Endothelial cell of umbilical vein (primary cell): ENCODE results near the gene USP27X. TPM values are rescaled to one million over a fixed set of nuclear protein-coding genes. Genes with fewer than 3 reads are reported as not detected.

ENCODE experiments used
- BruUV-seq: library from RNA; stranded (reverse); fragments of 400-500 nt; replicated peaks from 2 replicates; lab custom pipeline; 2021; lab: Mats Ljungman, UMichigan
- CTCF ChIA-PET: fragments of 300-600, 350-600 bp; sonication (Branson Sonifier 250); formaldehyde crosslinking; loops from one replicate; lab custom pipeline; 2021; ENCODE audit warnings: antibody characterized with exemption, inconsistent platforms; lab: Charles Lee
- POLR2A ChIA-PET: fragments of 300-600, 350-600 bp; sonication (Branson Sonifier 250); formaldehyde crosslinking; loops from one replicate; lab custom pipeline; 2021; ENCODE audit warnings: antibody characterized with exemption, inconsistent platforms; lab: Charles Lee
- DNase-seq: peaks from one replicate; pipeline ENCODE4 v3.0.0-alpha.2; 2011; ENCODE audit warnings: low read depth, low spot score
- FAIRE-seq: peaks from 2 replicates; lab custom pipeline; 2011; peaks lifted over from hg19 to GRCh38; lab: Jason Lieb, UNC
- H2AFZ ChIP-seq: 2 replicates; pipeline ENCODE4 v1.6.0; 2012; ENCODE audit warnings: low read depth, low read length, control low read depth, inconsistent platforms
- H3K27ac ChIP-seq: 2 replicates; pipeline ENCODE4 v1.5.1; 2011; ENCODE audit warnings: low read depth, mild to moderate bottlenecking, control low read depth, low read length, moderate library complexity; ENCODE audit not compliant: insufficient read depth
- H3K27me3 ChIP-seq, 2 experiments: 2 replicates each; pipeline versions ENCODE4 v1.6.0 to v1.6.1; 2011; ENCODE audit warnings: low read length in 2 of 2, mixed read lengths in 1 of 2; ENCODE audit not compliant: control insufficient read depth in 2 of 2, insufficient read depth in 2 of 2
- H3K36me3 ChIP-seq, 2 experiments: 2 replicates in 1 of 2; 3 replicates in 1 of 2; pipeline ENCODE4 v1.5.1; 2011; ENCODE audit warnings: low read length in 2 of 2, mild to moderate bottlenecking in 1 of 2, moderate library complexity in 1 of 2; ENCODE audit not compliant: control insufficient read depth in 2 of 2, insufficient read depth in 2 of 2; ENCODE audit errors: extremely low read depth in 1 of 2
- H3K4me1 ChIP-seq: 3 replicates; pipeline ENCODE4 v1.5.1; 2011; ENCODE audit warnings: mild to moderate bottlenecking, low read length; ENCODE audit not compliant: control insufficient read depth, insufficient read depth; ENCODE audit errors: extremely low read depth
- H3K4me2 ChIP-seq: 2 replicates; pipeline ENCODE4 v1.6.1; 2011; ENCODE audit warnings: low read length, control low read depth, mixed read lengths; ENCODE audit not compliant: insufficient read depth
- H3K4me3 ChIP-seq, 3 experiments: fragments of 200-600 bp in 1 of 3; sonication (generic), shearing (Covaris generic) in 1 of 3; replicated peaks in 1 of 3; 2 replicates each; pipeline ENCODE4 v1.5.1; 2011 to 2016; ENCODE audit warnings: control low read depth in 3 of 3, low read length in 3 of 3, mild to moderate bottlenecking in 2 of 3, inconsistent platforms in 1 of 3, low read depth in 1 of 3, moderate library complexity in 1 of 3; ENCODE audit not compliant: insufficient read depth in 1 of 3
- H3K79me2 ChIP-seq: 2 replicates; pipeline ENCODE4 v1.6.0; 2012; ENCODE audit warnings: low read length, inconsistent platforms; ENCODE audit not compliant: control insufficient read depth, insufficient read depth
- H3K9ac ChIP-seq: replicated peaks from 2 replicates; pipeline ENCODE3; 2011; ENCODE audit warnings: low read length, control low read depth; ENCODE audit not compliant: insufficient read depth; ENCODE audit errors: extremely low read depth
- H3K9me1 ChIP-seq: replicated peaks from 3 replicates; pipeline ENCODE4 v1.6.0; 2011; ENCODE audit warnings: mild to moderate bottlenecking, low read length; ENCODE audit not compliant: control insufficient read depth, insufficient read depth; ENCODE audit errors: extremely low read depth
- H3K9me3 ChIP-seq: replicated peaks from 2 replicates; pipeline ENCODE4 v1.5.1; 2012; ENCODE audit warnings: low read length, inconsistent platforms; ENCODE audit not compliant: control insufficient read depth, insufficient read depth
- H4K20me1 ChIP-seq: replicated peaks from 2 replicates; pipeline ENCODE3; 2011; ENCODE audit warnings: mild to moderate bottlenecking, low read length; ENCODE audit not compliant: control insufficient read depth, insufficient read depth; ENCODE audit errors: extremely low read depth
- CTCF ChIP-seq, 2 donors: IDR thresholded peaks; 1 replicate in 1 of 2; 2 replicates in 1 of 2; pipeline ENCODE4 v1.5.1; 2011; ENCODE audit warnings: low read length in 2 of 2, mild to moderate bottlenecking in 2 of 2, moderate library complexity in 2 of 2, control low read depth in 1 of 2, inconsistent platforms in 1 of 2, low read depth in 1 of 2; ENCODE audit not compliant: insufficient read depth in 1 of 2; ENCODE audit errors: extremely low read depth in 1 of 2
- EZH2 ChIP-seq: IDR thresholded peaks from 2 replicates; pipeline ENCODE4 v1.6.1; 2012; ENCODE audit warnings: borderline replicate concordance, low read depth, mild to moderate bottlenecking, moderate library complexity, low read length, inconsistent platforms; ENCODE audit not compliant: severe bottlenecking
- FOS ChIP-seq: IDR thresholded peaks from 2 replicates; pipeline ENCODE4 v1.6.1; 2011; ENCODE audit warnings: mild to moderate bottlenecking, low read length, moderate library complexity, borderline replicate concordance; ENCODE audit not compliant: insufficient read depth
- GATA2 ChIP-seq: IDR thresholded peaks from 2 replicates; pipeline ENCODE4 v1.7.0; 2011; ENCODE audit warnings: low read depth, mild to moderate bottlenecking, moderate library complexity, mixed read lengths, low read length; ENCODE audit not compliant: insufficient read length, insufficient read depth
- JUN ChIP-seq: IDR thresholded peaks from 2 replicates; pipeline ENCODE4 v1.6.1; 2011; ENCODE audit warnings: borderline replicate concordance, low read depth; ENCODE audit not compliant: insufficient read length, insufficient read depth
- MYC ChIP-seq: IDR thresholded peaks from one replicate; pipeline ENCODE4 v1.6.1; 2011; ENCODE audit warnings: mild to moderate bottlenecking, low read depth, low read length
- POLR2A ChIP-seq: IDR thresholded peaks from 2 replicates; pipeline ENCODE4 v1.6.1; 2012; ENCODE audit warnings: low read depth, mild to moderate bottlenecking, control low read depth, low read length
- dilution Hi-C: fragments of 300-500 bp; cut with MboI; formaldehyde crosslinking; loops from one replicate; pipeline ENCODE4 v1.15.0; 2019; ENCODE audit warnings: low sequenced_read_pairs; ENCODE audit not compliant: extremely low pct_ligation_motif_present
- intact Hi-C: fragments of 100-400 bp; cut with micrococcal nuclease; formaldehyde crosslinking; loops from one replicate; pipeline ENCODE4 v1.10.0; 2022
- polyA plus RNA-seq, 4 experiments: library from polyadenylated mRNA; depleted of rRNA in 3 of 4; stranded (reverse) in 3 of 4; unstranded in 1 of 4; fragments of >200 nt; gene quantifications; 2 replicates each; pipeline versions ENCODE4 v1.2.1 to v1.2.3, GENCODE V29; 2011 to 2012; ENCODE audit warnings: missing spikeins in 1 of 4
- total RNA-seq: library from RNA; stranded (reverse); gene quantifications from 2 replicates; pipeline ENCODE4 v1.2.3, GENCODE V29; 2021

The USP27X gene
- total and polyA plus RNA-seq, 2 donors (not counting 3 experiments of a cell fraction or from before 2014, with no cell fraction given), result 2.2 to 2.3 TPM

GRCh38 chrX:49844611-49845010 is 34.7 kb upstream of the USP27X start:
- H3K79me2 ChIP-seq, result no peaks in the 10 kb centered on the region
- FAIRE-seq, result no peak
- POLR2A ChIA-PET, result no interaction called here
- H4K20me1 ChIP-seq, result no peaks in the 10 kb centered on the region
- no peaks in the 10 kb centered on the region for H3K27me3 ChIP-seq
- no peak overlapping the region for H3K27ac ChIP-seq
- H3K4me2 ChIP-seq, result no peak overlapping the region
- dilution Hi-C loops, result no loop called here
- H3K4me1 ChIP-seq, result no peaks in the 10 kb centered on the region
- intact Hi-C loops, result no loop called here
- H3K4me3 ChIP-seq, result no peak overlapping the region
- no peaks in the 10 kb centered on the region for H3K9me1 ChIP-seq
- BruUV-seq, result no TSS peak
- DNase-seq, result no peak
- no peaks in the 10 kb centered on the region for H3K9me3 ChIP-seq
- TF ChIP-seq EZH2 (no peak), MYC (no peak), POLR2A (no peak), JUN (no peak), FOS (no peak), GATA2 (no peak), CTCF (IDR thresholded peaks at IDR 0.05; ENCODE audit: extremely low read depth in 1 of 2, insufficient read depth in 1 of 2, low read depth in 1 of 2, low read length in 2 of 2) (no peak)
- no peaks in the 10 kb centered on the region for H3K36me3 ChIP-seq
- H3K9ac ChIP-seq, result no peak overlapping the region
- no peak overlapping the region for H2AFZ ChIP-seq
- CTCF ChIA-PET, result no interaction called here
